DMS79 (cell line): Measurements from ENCODE around the gene DDHD1.
"Not testable (repeated sequence)": the region's sequence is repeated elsewhere in the genome, so short reads cannot be mapped to it uniquely, and the experiment has no call there.

Source experiments
- DNase-seq: peaks from one replicate; lab custom pipeline; 2025; lab: John Stamatoyannopoulos, UW

DDHD1 gene

GRCh38 chr14:53108292-53109104, 44.6 kb downstream of the DDHD1 start:
- no peak for DNase-seq

- DNase-seq, result no peak
Measured at GRCh38 chr14:53106768-53107167, 46.4 kb downstream of the DDHD1 start.

DNA sequence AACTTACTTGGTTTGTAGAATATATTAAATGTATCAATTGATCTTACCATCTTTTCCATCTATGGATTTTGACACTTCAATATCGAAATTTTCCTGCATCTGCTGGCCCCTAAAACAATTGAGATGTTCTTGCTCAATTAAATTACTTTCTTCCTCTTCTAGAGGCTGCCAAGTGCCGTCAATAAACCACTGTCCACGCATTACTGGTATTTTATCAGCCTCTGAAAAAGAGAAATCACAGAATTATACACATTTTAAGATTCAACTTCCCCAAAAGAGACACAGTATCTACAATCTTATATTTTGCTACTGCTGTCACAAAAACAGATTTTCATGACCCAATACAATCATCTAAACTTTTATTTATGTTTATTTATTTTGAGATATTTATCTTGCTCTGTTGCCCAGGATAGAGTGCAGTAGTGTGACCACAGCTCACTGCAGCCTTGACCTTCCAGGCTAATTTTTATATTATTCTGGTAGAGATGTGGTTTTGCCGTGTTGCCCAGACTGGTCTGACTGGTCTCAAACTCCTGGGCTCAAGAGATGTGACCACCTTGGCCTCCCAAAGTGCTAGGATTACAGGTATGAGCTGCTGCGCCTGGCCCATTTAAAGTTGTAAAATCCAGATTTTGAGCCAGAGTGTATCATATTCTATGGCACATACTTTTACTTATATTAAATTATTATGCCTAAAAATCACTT, 49.3 kb downstream of the DDHD1 start:
- no peak for DNase-seq

- no peak for DNase-seq
Measured at GRCh38 chr14:53093206-53093605, 59.9 kb downstream of the DDHD1 start.

GRCh38 chr14:53090853-53091252, 62.3 kb downstream of the DDHD1 start:
- no peak for DNase-seq

GRCh38 chr14:53084954-53085353, 68.2 kb downstream of the DDHD1 start:
- DNase-seq, result not testable (repeated sequence)

- DNase-seq, result no peak
Measured at GRCh38 chr14:53064475-53064874, 88.6 kb downstream of the DDHD1 start.

- DNase-seq, result no peak
Measured at GRCh38 chr14:53062856-53063255, 90.3 kb downstream of the DDHD1 start.

DNA sequence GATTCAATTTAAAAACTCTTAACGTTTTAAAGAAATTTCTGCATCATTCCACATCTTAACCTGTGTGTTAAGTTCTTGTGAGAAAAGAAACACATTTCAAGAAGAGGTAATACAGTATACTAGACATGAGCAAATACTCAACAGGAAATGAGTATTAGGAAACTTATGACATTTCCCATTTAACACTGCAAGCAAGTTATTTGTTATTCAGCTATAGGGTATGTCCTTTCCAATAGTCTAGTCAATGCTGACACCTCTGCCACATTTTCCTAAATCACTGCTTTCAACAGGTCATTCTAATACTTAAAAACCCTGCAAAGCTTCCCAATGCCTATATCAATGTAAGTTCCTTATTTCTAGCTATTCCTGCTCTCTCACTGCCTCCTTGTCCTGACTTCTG, 93.1 kb downstream of the DDHD1 start:
- no peak for DNase-seq

GRCh38 chr14:53055003-53055402, 98.1 kb downstream of the DDHD1 start:
- peak; percentile 31 for DNase-seq

DNA sequence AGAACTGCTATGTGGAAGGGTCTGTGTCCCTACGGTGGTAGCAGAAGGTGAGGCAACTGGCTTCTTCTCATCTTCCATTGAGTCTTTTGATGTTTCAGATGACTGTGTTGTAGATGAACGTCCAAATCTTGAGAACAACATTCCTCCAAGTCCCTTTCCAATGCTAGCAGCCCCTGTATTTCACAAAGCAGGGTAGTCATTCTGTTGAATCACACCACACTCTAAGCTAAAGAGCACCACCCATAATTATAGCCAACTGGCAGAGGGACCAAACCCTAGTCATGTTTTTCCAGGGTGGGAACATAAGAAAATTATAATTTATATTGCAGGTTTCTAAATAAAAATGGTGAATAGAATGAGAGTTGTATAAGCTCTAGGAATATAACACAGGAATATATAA, 98.7 kb downstream of the DDHD1 start:
- no peak for DNase-seq

DNA sequence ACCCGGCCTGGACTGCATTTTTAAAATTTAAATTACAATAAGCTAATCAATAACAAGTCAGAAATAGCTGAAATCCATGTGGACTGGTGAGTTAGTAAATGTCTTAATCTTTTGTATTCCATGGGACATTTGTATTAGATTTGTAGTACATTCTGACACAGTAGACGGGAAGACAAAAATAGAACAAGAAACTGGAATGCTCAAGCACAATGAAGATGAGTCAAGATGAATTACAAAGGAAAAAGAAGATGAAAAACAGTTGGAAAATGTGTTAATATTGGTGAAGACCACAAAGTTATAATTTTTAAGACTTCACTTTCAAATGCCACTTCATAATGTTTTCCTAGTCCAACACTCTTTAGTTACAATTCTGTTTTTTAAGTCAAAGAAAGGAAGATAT, 104.5 kb downstream of the DDHD1 start:
- no peak for DNase-seq

- no peak for DNase-seq
Measured at GRCh38 chr14:53047307-53048069, 105.6 kb downstream of the DDHD1 start.

- no peak for DNase-seq
Measured at GRCh38 chr14:53044486-53044885, 108.6 kb downstream of the DDHD1 start.

GRCh38 chr14:53043027-53043581, 110.0 kb downstream of the DDHD1 start:
- DNase-seq, result no peak

DNA sequence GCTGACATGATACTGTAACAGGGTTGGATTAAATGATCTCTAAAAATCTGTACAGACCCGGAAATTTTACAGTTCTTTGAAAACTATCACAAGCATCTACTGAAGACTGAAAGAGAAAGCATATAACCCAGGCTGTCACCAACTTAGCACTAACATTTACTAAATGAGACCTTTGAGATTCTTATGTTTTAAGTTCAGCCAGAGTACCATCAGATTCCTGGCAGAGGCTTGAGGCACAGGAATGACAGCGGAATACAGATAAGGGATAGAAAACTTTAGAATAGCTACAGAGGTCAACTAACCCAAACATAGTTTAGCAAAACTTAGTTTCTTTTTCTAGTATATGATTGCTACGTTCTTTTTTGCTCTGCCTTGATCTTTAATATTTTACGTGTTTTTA, 110.6 kb downstream of the DDHD1 start:
- DNase-seq, result no peak

- DNase-seq, result no peak
Measured at GRCh38 chr14:53041067-53041466, 112.1 kb downstream of the DDHD1 start.

- DNase-seq, result no peak
Measured at GRCh38 chr14:53038629-53039028, 114.5 kb downstream of the DDHD1 start.

- DNase-seq, result no peak
Measured at GRCh38 chr14:53037016-53037415, 116.1 kb downstream of the DDHD1 start.

- no peak for DNase-seq
Measured at GRCh38 chr14:53035336-53036210, 117.5 kb downstream of the DDHD1 start.

DNA sequence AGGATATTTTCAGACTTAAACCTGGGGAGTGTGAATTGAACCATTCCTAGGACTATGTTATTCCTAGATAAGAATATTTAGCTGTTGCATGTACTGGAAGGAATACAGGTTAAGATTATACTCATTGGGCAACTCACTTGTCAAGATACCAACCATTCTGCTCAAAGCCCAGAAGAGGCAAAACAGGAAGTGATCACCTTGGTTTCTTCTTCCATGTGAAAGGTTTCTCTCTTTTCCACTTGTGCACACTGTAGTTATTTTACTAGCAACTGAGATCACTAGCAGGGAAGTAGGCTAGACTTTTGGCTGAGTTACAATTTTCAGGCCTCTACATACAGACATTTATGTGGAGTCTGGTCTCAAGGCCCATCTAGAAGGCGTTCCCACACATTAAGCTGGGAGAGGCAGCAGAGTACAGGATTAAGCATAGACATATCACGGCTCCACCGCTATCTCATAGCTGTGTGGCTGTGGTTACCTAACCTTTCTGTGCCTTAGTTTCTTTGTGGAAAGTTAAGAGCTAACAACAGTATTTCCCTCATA, 118.4 kb downstream of the DDHD1 start:
- no peak for DNase-seq
